ENCODE data around the gene NTM.

NTM gene

DNA sequence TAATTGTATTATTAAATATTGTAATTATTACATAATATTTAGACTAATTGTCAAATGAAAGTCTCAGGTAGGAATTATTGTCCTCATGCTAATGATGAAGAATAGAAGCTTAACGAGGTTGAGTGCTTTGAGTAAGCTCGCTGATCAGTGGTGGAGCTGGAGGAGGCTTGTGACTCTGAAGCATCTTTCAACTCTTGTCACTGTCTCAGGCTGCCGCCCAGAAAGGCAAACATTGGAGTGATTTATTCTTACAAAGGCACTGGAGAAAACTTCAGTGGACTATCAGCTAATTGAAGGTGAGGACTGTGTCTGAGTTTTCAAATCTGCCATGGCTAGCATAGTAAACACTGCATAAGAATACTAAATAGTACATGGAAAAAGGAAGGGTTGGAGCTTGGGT lies 595.1 kb downstream of the NTM start:
- H3K9ac ChIP-seq (ENCODE audit: low read length) = no peak overlapping the region
- H2AFZ ChIP-seq (ENCODE audit: low read depth, low read length) = no peak overlapping the region
- no peak overlapping the region for H3K4me2 ChIP-seq (ENCODE audit: low read length)
- no peaks in the 10 kb centered on the region for H3K9me3 ChIP-seq (ENCODE audit: insufficient read depth, low read length)
- TF ChIP-seq EZH2phosphoT487 (IDR thresholded peaks at IDR 0.05; ENCODE audit: low read depth) (no peak), CTCF (IDR thresholded peaks at IDR 0.05; ENCODE audit: low read depth, low read length) (no peak)
- peaks cover 16% of the 10 kb centered on the region; the same call in 1 of the 2 replicates for H3K27me3 ChIP-seq (ENCODE audit: low read depth, low read length)
- H3K79me2 ChIP-seq (ENCODE audit: low read length) = no peaks in the 10 kb centered on the region
- no peak overlapping the region for H3K4me3 ChIP-seq (ENCODE audit: low read length)
- no peaks in the 10 kb centered on the region for H3K4me1 ChIP-seq (ENCODE audit: low read length)
- no peak overlapping the region for H3K27ac ChIP-seq (ENCODE audit: low read length)
- H3K36me3 ChIP-seq (replicated peaks; ENCODE audit: low read depth, low read length) = no peaks in the 10 kb centered on the region
- no peaks in the 10 kb centered on the region for H4K20me1 ChIP-seq (ENCODE audit: insufficient read depth, low read length)

GRCh38 chr11:131966667-131967066 lies 596.3 kb downstream of the NTM start:
- H3K27me3 ChIP-seq (ENCODE audit: low read depth, low read length) = peaks cover 13% of the 10 kb centered on the region; the same call in 1 of the 2 replicates
- H3K9me3 ChIP-seq (ENCODE audit: insufficient read depth, low read length) = no peaks in the 10 kb centered on the region
- no peaks in the 10 kb centered on the region for H3K36me3 ChIP-seq (replicated peaks; ENCODE audit: low read depth, low read length)
- H3K27ac ChIP-seq (ENCODE audit: low read length) = no peak overlapping the region
- H3K4me2 ChIP-seq (ENCODE audit: low read length) = no peak overlapping the region
- no peak overlapping the region for H3K4me3 ChIP-seq (ENCODE audit: low read length)
- no peak overlapping the region for H3K9ac ChIP-seq (ENCODE audit: low read length)
- no peaks in the 10 kb centered on the region for H4K20me1 ChIP-seq (ENCODE audit: insufficient read depth, low read length)
- no peaks in the 10 kb centered on the region for H3K4me1 ChIP-seq (ENCODE audit: low read length)
- H2AFZ ChIP-seq (ENCODE audit: low read depth, low read length) = no peak overlapping the region
- H3K79me2 ChIP-seq (ENCODE audit: low read length) = no peaks in the 10 kb centered on the region
- no peak for TF ChIP-seq CTCF (IDR thresholded peaks at IDR 0.05; ENCODE audit: low read depth, low read length)
- no peak for TF ChIP-seq EZH2phosphoT487 (IDR thresholded peaks at IDR 0.05; ENCODE audit: low read depth)

GRCh38 chr11:131969261-131969660 lies 598.8 kb downstream of the NTM start:
- no peaks in the 10 kb centered on the region for H3K9me3 ChIP-seq (ENCODE audit: insufficient read depth, low read length)
- H3K36me3 ChIP-seq (replicated peaks; ENCODE audit: low read depth, low read length) = no peaks in the 10 kb centered on the region
- no peaks in the 10 kb centered on the region for H3K4me1 ChIP-seq (ENCODE audit: low read length)
- TF ChIP-seq CTCF (IDR thresholded peaks at IDR 0.05; ENCODE audit: low read depth, low read length) (no peak), EZH2phosphoT487 (IDR thresholded peaks at IDR 0.05; ENCODE audit: low read depth) (no peak)
- H3K9ac ChIP-seq (ENCODE audit: low read length) = no peak overlapping the region
- H3K27ac ChIP-seq (ENCODE audit: low read length) = no peak overlapping the region
- no peaks in the 10 kb centered on the region for H4K20me1 ChIP-seq (ENCODE audit: insufficient read depth, low read length)
- H3K4me3 ChIP-seq (ENCODE audit: low read length) = no peak overlapping the region
- no peaks in the 10 kb centered on the region for H3K79me2 ChIP-seq (ENCODE audit: low read length)
- no peak overlapping the region for H3K4me2 ChIP-seq (ENCODE audit: low read length)
- no peak overlapping the region for H2AFZ ChIP-seq (ENCODE audit: low read depth, low read length)
- H3K27me3 ChIP-seq (ENCODE audit: low read depth, low read length) = 0 out of 2 replicates have a peak, but pooled peaks cover 6% of the 10 kb centered on the region

GRCh38 chr11:131973061-131973460 lies 602.6 kb downstream of the NTM start:
- Histone ChIP-seq H3K36me3 (replicated peaks; ENCODE audit: low read depth, low read length) (no peaks in the 10 kb centered on the region), H3K27me3 (ENCODE audit: low read depth, low read length) (no peaks in the 10 kb centered on the region), H3K9me3 (ENCODE audit: insufficient read depth, low read length) (no peaks in the 10 kb centered on the region), H3K4me2 (ENCODE audit: low read length) (no peak overlapping the region), H3K79me2 (ENCODE audit: low read length) (no peaks in the 10 kb centered on the region), H3K4me1 (ENCODE audit: low read length) (no peaks in the 10 kb centered on the region), H2AFZ (ENCODE audit: low read depth, low read length) (no peak overlapping the region), H4K20me1 (ENCODE audit: insufficient read depth, low read length) (no peaks in the 10 kb centered on the region), H3K27ac (ENCODE audit: low read length) (no peak overlapping the region), H3K4me3 (ENCODE audit: low read length) (no peak overlapping the region), H3K9ac (ENCODE audit: low read length) (no peak overlapping the region)
- no peak for TF ChIP-seq CTCF (IDR thresholded peaks at IDR 0.05; ENCODE audit: low read depth, low read length)
- no peak for TF ChIP-seq EZH2phosphoT487 (IDR thresholded peaks at IDR 0.05; ENCODE audit: low read depth)

Measured in OCI-LY3 (cell line).